ENCODE results near the gene FGF9.

The FGF9 gene

DNA sequence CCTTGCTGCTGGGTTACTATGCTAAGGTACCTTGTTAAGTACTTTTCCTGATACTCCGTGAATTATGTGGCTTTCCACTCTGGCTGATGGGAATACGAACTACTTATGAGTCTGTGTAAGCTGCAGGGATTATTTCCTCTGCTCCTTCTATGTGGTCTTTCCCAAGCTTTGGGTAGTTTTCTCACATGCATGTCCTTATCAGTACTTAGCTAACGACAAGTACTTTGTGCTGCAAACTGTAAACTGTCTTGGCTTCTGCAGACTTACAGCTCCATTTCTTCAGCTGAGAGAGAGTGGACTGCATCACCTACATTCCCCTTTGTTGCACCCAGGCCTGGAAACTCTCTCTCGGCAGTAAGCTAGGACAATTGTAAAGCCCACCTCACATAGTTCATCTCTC is 76.6 kb downstream of the FGF9 start:
- no peak overlapping the region for H3K27ac ChIP-seq
- no peak overlapping the region for H3K9ac ChIP-seq (ENCODE audit: insufficient read length)

GRCh38 chr13:21748166-21748565 is 77.3 kb downstream of the FGF9 start:
- Histone ChIP-seq H3K36me3 (ENCODE audit: insufficient read depth, low read length) (no peaks in the 10 kb centered on the region), H3K27ac (no peak overlapping the region), H3K9me3 (ENCODE audit: low read depth, low read length) (no peaks in the 10 kb centered on the region), H3K4me3 (no peak overlapping the region), H3K9ac (ENCODE audit: insufficient read length) (no peak overlapping the region)
- DNase-seq (ENCODE audit: low read depth, low spot score) = no peak
- TF ChIP-seq POLR2AphosphoS5 (IDR thresholded peaks at IDR 0.05; ENCODE audit: borderline replicate concordance, low read depth, low read length) (no peak), FOXP2 (optimal IDR thresholded peaks at IDR 0.05; ENCODE audit: control extremely low read depth, extremely low read length, insufficient read depth) (no peak), EZH2 (IDR thresholded peaks at IDR 0.05) (no peak)

More for the DNA sequence above, 76.6 kb downstream of the FGF9 start:
- TF ChIP-seq FOXP2 (optimal IDR thresholded peaks at IDR 0.05; ENCODE audit: control extremely low read depth, extremely low read length, insufficient read depth) = no peak
- no peak for TF ChIP-seq EZH2 (IDR thresholded peaks at IDR 0.05)
- no peak for TF ChIP-seq POLR2AphosphoS5 (IDR thresholded peaks at IDR 0.05; ENCODE audit: borderline replicate concordance, low read depth, low read length)
- Histone ChIP-seq H3K36me3 (ENCODE audit: insufficient read depth, low read length) (no peaks in the 10 kb centered on the region), H3K9me3 (ENCODE audit: low read depth, low read length) (no peaks in the 10 kb centered on the region), H3K4me3 (no peak overlapping the region)
- DNase-seq (ENCODE audit: low read depth, low spot score) = no peak

GRCh38 chr13:21749410-21749809 is 78.5 kb downstream of the FGF9 start:
- Histone ChIP-seq H3K27ac (no peak overlapping the region), H3K4me3 (no peak overlapping the region), H3K9me3 (ENCODE audit: low read depth, low read length) (no peaks in the 10 kb centered on the region), H3K9ac (ENCODE audit: insufficient read length) (no peak overlapping the region), H3K36me3 (ENCODE audit: insufficient read depth, low read length) (no peaks in the 10 kb centered on the region)
- TF ChIP-seq POLR2AphosphoS5 (IDR thresholded peaks at IDR 0.05; ENCODE audit: borderline replicate concordance, low read depth, low read length) (no peak), FOXP2 (optimal IDR thresholded peaks at IDR 0.05; ENCODE audit: control extremely low read depth, extremely low read length, insufficient read depth) (no peak), EZH2 (IDR thresholded peaks at IDR 0.05) (no peak)
- no peak for DNase-seq (ENCODE audit: low read depth, low spot score)

GRCh38 chr13:21752501-21752900 is 81.6 kb downstream of the FGF9 start:
- no peak for TF ChIP-seq FOXP2 (optimal IDR thresholded peaks at IDR 0.05; ENCODE audit: control extremely low read depth, extremely low read length, insufficient read depth)
- TF ChIP-seq POLR2AphosphoS5 (IDR thresholded peaks at IDR 0.05; ENCODE audit: borderline replicate concordance, low read depth, low read length) = no peak
- no peak for TF ChIP-seq EZH2 (IDR thresholded peaks at IDR 0.05)
- no peak overlapping the region for H3K27ac ChIP-seq
- H3K9ac ChIP-seq (ENCODE audit: insufficient read length) = no peak overlapping the region
- no peaks in the 10 kb centered on the region for H3K36me3 ChIP-seq (ENCODE audit: insufficient read depth, low read length)
- no peak for DNase-seq (ENCODE audit: low read depth, low spot score)
- H3K9me3 ChIP-seq (ENCODE audit: low read depth, low read length) = no peaks in the 10 kb centered on the region
- no peak overlapping the region for H3K4me3 ChIP-seq

DNA sequence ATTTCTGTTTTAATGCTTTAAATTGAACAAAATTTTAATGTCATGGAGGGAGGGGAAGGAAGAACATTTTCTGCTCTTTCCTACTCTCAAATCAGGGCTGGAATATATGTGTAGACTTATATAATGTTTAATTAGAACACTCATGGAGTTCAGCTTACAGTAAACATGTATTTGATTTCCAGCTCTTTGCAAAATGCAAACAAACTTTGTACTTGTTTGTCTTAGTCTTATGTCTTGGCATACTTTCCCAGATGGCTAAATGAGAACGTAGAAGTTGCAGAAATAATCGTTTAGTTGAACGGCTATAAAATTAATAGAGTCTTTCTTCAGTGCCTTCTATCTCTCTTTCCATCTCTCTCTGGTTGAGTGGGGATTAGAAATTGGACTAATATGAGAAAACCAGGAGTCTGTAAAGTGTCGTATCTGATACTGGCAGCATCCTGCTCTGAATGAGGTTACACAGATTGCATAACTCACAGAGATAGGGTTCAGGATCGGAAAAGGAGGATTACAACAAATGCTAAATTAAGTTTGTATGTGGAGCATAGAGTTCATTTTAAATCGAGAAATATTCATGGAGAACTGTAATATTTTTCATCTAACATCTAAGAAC is 82.3 kb downstream of the FGF9 start:
- DNase-seq (ENCODE audit: low read depth, low spot score) = no peak

More for the DNA sequence above, 82.3 kb downstream of the FGF9 start:
- Histone ChIP-seq H3K4me3 (no peak overlapping the region), H3K9ac (ENCODE audit: insufficient read length) (no peak overlapping the region), H3K9me3 (ENCODE audit: low read depth, low read length) (no peaks in the 10 kb centered on the region), H3K36me3 (ENCODE audit: insufficient read depth, low read length) (no peaks in the 10 kb centered on the region), H3K27ac (no peak overlapping the region)
- no peak for TF ChIP-seq EZH2 (IDR thresholded peaks at IDR 0.05)
- no peak for TF ChIP-seq FOXP2 (optimal IDR thresholded peaks at IDR 0.05; ENCODE audit: control extremely low read depth, extremely low read length, insufficient read depth)
- no peak for TF ChIP-seq POLR2AphosphoS5 (IDR thresholded peaks at IDR 0.05; ENCODE audit: borderline replicate concordance, low read depth, low read length)
